Left colon (tissue), 2 donors: ENCODE measurements around the gene TFAM. TPM values are rescaled to one million over a fixed set of nuclear protein-coding genes. Genes with fewer than 3 reads are reported as not detected.

ENCODE experiments used
- total RNA-seq, 2 donors: library from RNA; stranded (reverse); fragmentation: NEBNext Ultra II Directional; extraction: Animal tissue kit (Norgen Biotek cat#: 25700); gene quantifications; one replicate each; pipeline ENCODE4 v1.2.1, GENCODE V29; 2021
- donor health status: DM: no; HTN: no; CAD: no.
- donor health status: DM: yes; HTN: yes; CAD: no.

The TFAM gene
- total RNA-seq, 2 donors from 2014 or later, result 34.5 to 35.3 TPM

Other genes with a start within 250 kb of the TFAM start
- gene IPMK, start 117.5 kb upstream of the TFAM start, total RNA-seq, result 10 to 100 TPM; 14.3 to 20.5 TPM
- 10 to 100 TPM; 46.4 to 50.2 TPM for gene CISD1, start 116.2 kb upstream of the TFAM start, total RNA-seq
- gene UBE2D1, start 50.4 kb upstream of the TFAM start, total RNA-seq, result 10 to 100 TPM; 13.3 to 22.2 TPM
- gene BICC1, start 127.5 kb downstream of the TFAM start, total RNA-seq, result 1 to 10 TPM; 1.7 to 2.5 TPM